C1 segment of cervical spinal cord (tissue), 14 donors: ENCODE data around the gene MUL1.
"Not testable (repeated sequence)": the region's sequence is repeated elsewhere in the genome, so short reads cannot be mapped to it uniquely, and the experiment has no call there.

Source experiments
- DNase-seq, 14 donors: peaks; one replicate each; lab custom pipeline; 2025; lab: John Stamatoyannopoulos, UW

Gene MUL1

DNA sequence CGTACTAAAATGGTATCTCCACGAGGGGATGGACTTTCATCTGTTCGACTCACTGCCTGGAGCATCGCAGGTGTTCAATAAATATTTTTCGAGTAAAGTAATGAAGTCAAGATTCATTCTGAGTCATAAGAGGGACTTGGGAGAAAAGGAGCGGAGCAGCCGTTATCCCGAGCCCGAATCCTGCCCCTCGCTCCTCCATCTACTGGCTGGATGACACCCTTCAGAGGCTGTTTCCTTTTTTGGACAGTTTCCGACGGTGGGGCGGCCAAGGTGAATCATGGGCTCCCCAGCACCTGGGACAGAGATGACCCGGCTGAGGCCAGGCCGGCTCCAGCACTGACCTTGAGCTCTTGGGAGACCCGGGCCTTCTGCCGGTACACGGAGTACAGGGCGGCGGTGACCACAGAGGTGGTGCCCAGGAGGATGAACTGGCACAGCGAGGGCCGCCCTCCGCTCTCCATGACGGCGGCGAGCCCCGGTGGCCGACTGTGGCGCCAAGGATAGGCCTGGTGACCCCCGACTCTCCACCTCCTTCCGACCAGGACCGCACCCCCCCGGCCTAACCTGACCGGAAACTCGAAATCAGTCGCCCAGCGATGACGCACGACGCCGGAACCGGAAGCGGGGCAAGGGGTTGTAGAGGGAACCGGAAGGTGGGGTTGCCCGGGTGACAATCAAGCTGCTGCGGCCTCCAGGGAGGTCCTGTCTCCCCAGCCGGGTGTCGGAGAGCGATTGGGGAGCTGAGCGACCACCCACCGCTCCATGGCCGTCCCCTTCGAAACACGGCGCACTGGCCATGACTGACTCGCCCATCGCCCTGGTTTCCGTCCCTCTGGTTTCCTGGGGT is at the start of gene MUL1:
TSS of gene MUL1 (minus strand) at position 588 of the 847 bp plus-strand sequence. CDS start at position 461, 127 bp downstream.
- peak; percentile 66 to 97 (median 92) for DNase-seq

- DNase-seq, result no peak
Measured at GRCh38 chr1:20555758-20556120, 47.8 kb upstream of the MUL1 start.

DNA sequence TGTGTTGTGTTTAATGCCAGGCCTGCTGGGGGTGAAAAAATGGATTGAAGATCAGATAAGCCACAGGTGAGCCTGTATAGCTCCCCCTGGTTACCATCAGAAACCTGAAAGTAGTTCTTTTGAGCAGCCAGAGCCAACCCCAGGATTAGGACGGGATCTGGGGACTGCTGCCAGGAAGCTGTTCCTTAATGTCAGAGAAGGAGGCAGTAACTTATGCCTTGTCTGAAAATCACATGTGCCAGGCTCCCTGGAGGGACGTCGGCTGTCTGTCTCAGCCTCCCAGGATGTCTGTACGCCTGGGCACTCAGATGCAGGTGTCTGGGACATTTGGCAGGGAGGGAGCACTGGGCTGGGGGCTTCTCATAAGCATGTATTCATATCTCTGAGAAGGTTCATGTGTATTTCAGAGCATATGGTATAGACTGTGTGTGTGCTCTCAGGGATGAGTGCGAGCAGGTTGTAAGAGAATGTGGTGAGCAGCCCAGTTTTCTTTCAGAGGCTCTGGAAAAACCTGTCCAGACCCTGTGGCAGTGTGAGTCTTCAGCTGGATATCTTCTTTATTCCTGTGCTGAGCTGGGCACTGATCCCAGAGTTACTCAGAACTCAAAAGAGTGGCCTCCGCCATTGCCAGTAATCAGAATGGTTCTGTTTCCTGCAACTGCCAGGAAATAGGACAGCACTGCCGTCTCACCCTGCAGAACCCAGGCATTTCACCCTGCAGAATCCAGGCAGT is 47.2 kb upstream of the MUL1 start:
- peak in 8 of 14 donors; percentile 3 to 67 (median 15) for DNase-seq

GRCh38 chr1:20552728-20553445 is 44.9 kb upstream of the MUL1 start:
- DNase-seq, result peak in 3 of 14 donors; percentile 25 to 59 (median 52)

GRCh38 chr1:20551945-20552727 is 44.2 kb upstream of the MUL1 start, which contains the start of gene FAM43B:
TSS of gene FAM43B (plus strand) at chr1:20552573. CDS start at chr1:20552974, 401 bp downstream.
- DNase-seq, result peak in 11 of 14 donors; percentile 14 to 87 (median 56)

DNA sequence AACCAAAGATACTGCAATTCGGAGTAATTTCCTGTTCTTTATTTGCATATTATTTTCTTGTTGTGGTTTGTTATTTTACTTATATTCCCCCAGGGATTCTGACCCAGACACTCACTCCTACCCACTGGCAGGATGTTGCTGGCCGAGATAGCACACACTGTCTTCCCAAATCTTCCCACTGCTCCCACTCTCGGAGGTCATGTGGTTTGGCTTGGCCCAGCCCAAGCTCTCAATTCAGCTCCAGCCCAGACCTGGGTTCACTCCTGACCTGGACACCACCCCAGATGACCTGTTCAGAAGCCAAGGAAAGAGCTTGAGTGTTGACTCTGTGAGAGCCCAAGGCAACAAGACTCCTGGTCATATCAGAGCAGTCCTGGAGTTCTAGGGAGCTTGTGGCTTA is 43.2 kb upstream of the MUL1 start:
- no peak for DNase-seq

DNA sequence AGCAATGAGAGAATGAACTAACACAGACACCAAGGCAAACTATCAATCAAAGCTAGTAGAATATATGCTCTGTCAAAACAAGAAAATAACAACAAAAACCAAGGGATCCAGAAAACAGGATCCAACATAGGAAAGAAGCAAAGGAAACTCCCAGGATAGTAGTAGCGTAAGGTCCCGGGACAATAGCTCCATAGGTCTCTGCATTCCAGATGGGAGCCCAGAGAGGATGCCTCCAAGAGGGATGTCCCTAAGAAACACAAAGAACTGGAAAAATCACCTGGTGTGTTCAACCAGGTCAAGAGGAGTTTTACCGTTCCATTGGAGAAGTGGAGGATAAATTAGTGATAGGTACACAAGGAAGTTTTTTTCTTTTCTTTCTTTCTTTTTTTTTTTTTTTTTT is 38.7 kb upstream of the MUL1 start:
- DNase-seq, result no peak

GRCh38 chr1:20540281-20540680 is 32.3 kb upstream of the MUL1 start:
- no peak for DNase-seq

DNA sequence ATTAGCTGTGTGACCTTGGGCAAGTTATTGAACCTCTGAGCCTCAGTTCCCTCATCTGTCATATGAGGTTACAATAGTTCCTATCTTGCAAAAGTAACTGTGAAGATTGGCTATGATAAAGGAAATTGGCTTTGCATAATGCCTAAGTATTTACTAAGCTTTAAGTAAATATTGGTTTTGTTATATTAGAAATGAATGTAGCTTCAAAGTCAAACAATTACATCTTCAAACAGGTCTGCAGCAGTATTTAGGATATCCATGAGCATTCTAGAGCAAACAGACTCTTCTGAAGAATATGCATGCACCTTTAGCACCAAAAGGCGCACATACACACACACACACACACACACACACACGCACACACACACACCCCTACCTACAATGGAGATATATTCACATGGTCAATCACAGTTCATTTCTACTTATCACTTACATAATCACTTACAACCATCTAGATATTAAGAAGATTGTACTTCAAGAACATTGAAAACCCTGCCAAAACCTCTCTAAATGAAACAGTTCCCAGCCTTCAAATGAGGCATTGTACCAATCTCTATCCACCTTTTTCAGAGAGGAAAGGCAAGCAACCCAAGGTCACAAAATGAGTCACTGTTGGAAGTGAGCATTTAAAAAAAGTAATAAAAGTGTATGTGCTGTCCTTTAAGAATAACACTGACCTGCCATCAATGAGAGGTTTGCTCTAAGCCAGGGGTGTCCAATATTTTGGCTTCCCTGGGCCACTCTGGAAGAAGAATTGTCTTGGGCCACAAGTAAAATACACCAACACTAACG is 31.0 kb upstream of the MUL1 start:
- DNase-seq, result no peak

GRCh38 chr1:20538227-20538626 is 30.3 kb upstream of the MUL1 start:
- DNase-seq, result no peak

GRCh38 chr1:20534659-20535417 is 26.9 kb upstream of the MUL1 start:
- no peak for DNase-seq

GRCh38 chr1:20533635-20534034 is 25.7 kb upstream of the MUL1 start:
- no peak for DNase-seq

GRCh38 chr1:20530901-20531300 is 22.9 kb upstream of the MUL1 start:
- no peak for DNase-seq

DNA sequence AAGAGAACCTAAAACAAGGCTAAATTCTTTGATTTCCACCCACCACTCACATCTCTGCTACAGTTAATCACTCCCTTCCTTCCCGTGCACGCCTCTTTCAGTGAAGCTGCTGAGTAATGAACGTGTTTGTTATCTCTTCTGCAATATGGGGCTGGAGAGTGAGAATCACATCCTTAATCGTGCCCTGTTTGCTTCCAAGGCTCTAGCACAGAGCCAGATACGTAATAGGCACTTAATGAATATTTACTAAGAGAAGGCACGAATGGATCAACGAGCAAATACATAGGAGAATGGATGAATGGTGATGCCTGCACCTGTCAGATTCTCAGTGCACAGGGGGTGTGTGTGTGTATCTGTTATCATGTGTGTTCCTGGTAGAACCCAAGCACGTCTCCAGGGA is 22.4 kb upstream of the MUL1 start:
- DNase-seq, result no peak

DNA sequence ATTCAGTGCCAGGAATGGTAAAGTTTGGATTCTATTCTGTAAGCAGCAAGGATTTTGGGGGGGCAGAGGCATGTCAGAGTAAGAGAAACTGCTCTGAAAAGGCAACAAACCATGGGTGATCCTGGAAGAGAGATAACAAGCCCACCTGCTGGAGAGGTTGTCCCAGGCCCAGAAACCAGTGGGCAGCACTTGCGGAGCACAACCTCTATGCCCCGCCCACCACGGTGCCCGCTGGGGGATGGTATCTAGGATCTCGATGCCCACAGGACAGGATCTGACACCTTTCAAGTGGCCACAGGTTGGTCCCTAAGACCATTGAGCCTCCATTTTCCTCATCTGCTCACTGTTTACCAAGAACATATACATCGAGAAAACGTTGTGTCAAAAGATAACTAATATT is 20.3 kb upstream of the MUL1 start:
- DNase-seq, result no peak

GRCh38 chr1:20526267-20526666 is 18.3 kb upstream of the MUL1 start:
- DNase-seq, result no peak

DNA sequence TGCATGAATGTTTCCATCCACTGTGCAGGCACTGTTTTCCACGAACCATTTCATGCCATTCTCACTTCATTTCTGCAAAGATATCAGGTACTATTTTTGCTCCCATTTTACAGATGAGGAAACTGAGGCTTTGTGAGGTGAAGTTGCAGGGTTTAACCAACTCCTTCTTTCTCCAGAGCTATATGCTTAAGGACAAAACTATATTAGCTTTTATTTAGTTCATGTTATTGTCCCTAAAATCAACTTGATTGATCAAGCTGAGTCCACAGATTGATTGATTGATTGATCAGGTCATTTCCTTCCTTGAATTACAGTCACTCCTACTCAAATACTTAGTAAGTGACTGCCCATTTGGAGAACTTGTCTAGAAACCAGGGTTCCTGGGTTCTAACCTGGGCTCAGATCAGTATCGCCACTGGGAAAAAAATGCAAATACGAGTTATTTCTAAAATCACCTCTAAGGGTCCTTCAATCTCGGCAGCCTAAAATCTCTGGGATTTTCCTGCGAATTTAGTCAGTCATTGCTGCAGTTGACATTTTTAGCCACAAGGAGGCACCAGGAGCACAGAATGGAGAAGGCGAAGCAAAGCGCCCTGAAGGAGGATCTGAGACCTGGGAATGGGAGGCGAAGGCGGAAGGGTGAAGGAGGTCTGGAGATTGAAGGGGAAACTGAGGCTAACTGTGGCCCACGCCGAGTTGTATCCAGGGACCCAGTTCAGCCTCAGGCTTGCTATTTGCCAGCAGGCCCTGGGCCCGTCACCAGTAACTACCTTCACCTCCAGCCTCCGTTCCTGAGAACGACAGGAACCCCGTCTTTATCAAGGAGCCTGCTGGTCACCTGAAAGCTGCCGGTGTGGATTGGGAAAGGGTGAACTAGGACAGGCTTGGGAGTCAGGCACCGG is 14.3 kb upstream of the MUL1 start:
- DNase-seq, result peak; percentile 2 to 53 (median 22)

- not testable (repeated sequence) for DNase-seq
Measured at GRCh38 chr1:20519609-20520262, 11.8 kb upstream of the MUL1 start.
